GM18520 (cell line): ENCODE results near the gene PLA2R1.
A peak's percentile ranks its signal among the peaks of the same experiment; 100 is the strongest.

Source experiments
- ATAC-seq: cut with Tn5 transposase; IDR thresholded peaks from one replicate; pipeline ENCODE4 v1.9.1; 2021; ENCODE audit not compliant: unreplicated experiment

The PLA2R1 gene

DNA sequence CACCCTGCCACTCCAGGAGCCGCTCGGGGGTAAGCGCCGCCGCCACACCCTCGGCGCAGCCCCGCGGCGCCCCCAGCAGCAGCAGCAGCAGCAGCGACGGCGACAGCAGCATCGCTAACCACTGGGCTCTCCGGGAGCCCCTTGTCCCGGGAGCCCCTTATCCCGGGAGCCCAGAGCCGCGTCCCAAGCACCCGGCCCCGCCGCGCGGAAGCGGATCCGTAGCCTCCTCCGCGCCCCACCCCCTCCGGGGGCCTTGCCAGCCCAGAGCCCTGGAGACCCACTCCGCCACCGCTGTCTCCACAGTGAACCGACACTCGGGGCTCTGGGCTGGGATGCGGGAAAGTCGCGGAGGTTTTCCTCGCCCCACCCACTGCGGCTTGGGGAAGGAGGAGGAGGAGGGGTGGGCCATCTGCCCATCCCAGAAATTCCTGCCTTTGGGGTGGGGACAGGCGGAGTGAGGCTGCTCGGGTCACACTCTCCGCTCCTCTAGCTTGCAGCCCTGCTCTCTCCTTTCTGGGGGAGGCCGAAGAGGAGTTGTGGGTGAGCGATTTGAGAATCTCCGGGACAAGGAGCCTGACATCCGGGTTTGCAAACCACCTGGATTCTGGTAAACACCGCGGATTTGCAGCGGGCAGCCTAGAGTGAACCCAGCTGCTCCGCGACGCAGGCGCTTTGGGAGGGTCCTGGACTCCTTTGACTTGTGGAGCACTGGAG, at the start of gene PLA2R1:
TSS of gene PLA2R1 (minus strand) at position 324 of the 714 bp plus-strand sequence. CDS start at position 112, 212 bp downstream.
- ATAC-seq, result no peak

DNA sequence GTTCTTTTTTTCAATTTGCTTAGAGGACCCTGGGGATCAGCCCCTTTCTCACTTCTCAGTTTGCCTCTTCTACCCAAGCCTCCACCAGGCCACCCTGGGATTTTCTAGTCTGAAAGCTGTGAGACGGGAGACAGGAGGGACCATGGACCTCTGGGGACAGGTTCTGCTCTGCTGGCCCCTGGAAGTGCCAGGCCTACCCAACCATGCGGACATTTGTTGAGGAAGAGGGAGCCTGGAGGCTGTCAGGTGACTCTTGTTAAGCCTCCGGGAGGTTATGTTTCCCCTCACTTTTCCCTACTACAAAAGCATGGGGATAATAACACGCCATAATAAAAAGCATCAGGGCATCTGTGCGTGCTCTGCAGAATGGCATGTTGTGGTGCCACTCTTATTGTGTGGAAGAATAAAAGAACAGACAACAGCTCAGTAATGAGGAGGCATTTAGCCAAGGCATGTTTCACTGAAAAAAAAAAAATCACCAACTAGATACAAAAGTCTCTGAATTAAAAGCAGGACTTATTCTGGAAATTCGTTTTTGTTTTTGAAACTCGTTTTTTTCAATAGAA, 48.3 kb upstream of the PLA2R1 start:
- no peak for ATAC-seq

DNA sequence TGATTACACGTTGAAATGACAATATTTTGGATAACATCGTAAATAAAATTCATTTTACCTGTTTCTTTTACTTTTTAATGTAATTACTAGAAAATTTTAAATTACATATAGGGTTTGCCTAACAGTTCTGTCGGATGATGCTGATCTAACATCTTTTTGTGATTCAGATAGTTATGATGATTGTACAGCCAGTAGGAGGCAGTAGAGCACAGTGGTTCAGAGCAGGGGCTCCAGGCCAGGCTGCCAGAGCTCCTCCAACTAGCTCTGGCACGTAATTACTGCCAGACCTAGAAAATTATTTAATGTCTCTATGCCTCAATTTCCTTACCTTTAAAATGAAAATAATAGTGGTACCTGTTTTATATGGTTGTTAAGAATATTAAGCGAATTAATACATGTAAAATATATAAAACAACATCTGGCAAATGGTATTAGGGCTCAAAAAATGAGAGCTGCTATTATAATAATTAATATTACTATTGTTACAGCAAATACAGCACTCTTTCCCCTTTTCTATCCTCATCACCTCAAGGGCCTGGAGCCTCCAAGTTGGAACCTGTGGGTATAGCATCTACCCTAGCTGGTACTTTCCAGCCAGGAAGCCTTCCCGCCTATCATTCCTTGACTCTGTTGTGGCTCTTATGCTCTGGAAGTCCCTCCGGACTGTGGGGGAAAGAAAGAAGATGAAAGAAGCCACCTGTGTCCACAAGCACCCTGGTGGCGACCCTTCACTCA, 47.7 kb upstream of the PLA2R1 start:
- ATAC-seq, result peak; percentile 59

DNA sequence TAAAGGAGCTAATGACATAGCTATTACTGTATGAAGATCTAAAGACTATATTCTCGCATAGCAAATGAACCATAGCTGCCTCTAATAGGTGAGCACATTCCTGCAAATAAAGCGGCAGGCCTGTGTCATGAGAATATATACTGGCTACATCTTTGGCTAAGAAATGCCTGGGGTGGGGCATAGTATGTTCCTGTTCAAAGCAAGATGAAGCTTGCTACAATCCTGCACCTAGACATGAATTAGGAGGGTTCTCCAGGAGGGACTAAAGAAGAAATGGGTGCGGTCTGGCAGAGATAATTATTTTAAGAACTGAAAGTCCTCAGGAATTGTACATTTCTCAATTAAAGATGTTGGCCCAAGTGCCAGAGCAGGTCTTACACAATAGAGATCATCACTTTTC, 46.8 kb upstream of the PLA2R1 start:
- ATAC-seq, result no peak

DNA sequence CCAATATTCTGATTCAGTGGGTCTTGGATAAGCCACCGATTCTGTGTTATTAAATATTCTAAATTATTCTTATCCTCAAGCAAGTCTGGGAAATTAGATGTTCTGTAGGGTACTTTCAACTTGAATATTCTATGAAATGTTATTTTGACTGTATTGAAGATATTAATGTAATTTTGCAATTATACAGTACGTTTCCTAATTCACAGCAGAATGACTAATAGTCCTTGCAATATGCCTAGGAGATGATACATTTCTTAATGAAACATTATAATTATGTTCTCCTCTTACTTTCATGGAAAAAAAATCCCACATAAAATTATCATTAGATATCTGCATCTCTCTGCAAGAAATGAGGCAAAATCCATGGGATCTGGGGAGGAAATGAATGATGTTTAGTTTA, 46.2 kb upstream of the PLA2R1 start:
- ATAC-seq, result no peak

DNA sequence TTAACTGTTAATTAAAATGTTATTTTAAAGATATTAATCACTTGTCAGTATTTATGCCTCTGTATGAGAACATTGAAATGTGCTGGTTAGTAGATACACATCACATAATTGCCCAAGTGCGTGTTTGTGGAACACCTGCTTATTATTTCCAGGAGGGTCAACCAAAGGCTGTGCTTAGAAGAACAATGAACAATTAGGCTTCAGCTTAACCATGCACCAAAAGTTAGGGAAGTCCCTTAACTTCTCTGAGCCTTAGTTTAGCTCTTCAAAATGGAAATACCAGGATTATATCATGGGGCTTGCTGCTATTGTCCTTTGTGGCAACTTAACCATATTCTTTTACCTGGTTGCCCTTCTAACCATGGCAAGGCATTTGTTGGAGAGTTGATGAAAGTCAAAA, 43.0 kb upstream of the PLA2R1 start:
- no peak for ATAC-seq

DNA sequence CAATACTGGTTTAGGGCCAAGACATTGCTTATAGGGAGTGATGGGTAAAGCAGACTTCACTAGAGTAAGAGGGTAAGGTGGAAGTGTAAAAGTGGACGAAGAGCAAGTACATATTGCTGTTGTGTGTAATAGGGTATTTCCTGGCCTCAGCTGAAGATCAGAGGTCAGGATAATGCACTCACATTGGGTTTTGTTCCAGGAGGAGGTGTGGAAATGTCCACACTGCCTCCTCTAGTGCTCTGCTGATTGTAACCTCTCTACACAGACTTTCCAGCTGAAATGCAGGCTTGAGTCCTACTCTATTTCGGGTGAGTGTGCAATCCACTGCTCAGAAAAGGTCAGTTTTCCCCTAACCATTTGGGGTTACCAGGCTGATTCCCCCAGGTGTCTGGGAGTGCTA, 41.7 kb upstream of the PLA2R1 start:
- no peak for ATAC-seq

DNA sequence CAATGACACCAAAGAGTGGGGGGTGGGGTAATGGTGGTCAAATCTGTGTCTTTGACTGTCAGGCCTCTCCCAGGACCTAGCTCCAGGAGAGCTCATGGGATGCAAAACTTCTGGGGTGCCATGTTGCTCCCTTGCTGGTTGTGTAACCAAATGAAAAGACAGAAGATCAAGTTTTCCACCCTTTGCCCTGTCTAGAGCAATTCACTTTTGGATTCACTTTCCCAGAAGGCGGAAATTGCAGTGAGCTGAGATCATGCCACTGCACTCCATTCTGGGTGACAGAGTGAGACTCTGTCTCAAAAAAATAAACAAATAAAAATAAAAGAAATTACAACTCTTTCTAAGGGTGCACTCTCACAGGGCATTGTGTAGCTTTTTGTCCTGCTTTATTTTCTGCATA, 34.9 kb upstream of the PLA2R1 start:
- ATAC-seq, result no peak

DNA sequence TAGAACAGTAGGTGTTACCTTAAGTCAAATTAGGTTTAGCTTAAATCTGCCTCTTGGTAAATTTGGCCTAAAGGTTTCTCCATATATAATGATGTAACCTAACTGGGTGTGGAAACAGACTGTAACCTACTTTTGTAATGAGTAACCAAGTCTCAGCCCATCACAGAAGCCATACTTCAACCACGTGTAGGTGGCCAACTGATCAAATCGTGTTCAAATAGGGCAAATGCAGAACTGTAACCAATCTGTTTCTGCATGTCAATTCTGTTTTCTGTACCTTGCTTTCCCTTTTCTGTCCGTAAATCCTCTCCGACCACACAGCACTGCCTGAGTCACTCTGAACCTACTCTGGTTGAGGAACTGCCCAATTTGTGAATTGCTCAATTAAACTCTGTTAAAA, 34.0 kb upstream of the PLA2R1 start:
- ATAC-seq, result peak; percentile 56

DNA sequence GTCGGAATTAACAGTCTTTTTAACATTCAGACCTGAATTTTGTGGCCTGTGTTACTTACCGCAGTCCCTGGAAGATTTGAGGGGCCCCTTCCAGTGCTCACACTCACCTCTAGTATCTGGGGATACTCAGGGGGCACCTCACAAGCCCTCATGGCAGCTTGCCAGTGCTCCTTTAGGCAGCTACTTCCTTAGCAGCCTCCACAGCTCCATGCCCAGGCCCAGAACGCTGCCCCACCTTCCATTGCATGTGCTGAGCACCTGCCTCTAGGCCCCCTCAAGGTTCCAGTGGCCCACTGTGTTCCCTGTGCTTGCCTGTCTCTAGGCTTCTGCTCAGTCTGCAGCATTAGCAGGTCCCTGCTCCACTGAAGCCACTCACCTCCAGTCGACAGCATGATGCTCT, 30.0 kb upstream of the PLA2R1 start:
- ATAC-seq, result no peak

DNA sequence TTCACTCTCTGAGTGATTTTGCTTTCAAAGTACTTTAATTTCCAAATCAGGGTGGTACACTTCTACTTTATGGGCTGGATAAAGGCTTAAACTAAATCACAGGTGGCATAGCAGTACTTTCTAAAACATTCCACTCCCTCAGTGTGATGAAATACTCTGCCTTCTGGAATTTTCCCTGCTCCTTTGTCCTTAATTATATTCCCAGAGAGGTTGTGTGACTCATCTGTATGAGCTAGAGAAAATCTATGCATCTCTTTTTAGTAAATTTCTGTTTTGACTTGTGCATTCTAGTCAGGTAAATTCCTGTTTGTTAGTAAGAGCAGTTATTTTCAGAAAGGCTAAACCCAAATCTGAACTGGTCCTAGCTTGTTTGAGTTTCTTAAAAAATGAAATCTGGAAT, 29.0 kb upstream of the PLA2R1 start:
- no peak for ATAC-seq

DNA sequence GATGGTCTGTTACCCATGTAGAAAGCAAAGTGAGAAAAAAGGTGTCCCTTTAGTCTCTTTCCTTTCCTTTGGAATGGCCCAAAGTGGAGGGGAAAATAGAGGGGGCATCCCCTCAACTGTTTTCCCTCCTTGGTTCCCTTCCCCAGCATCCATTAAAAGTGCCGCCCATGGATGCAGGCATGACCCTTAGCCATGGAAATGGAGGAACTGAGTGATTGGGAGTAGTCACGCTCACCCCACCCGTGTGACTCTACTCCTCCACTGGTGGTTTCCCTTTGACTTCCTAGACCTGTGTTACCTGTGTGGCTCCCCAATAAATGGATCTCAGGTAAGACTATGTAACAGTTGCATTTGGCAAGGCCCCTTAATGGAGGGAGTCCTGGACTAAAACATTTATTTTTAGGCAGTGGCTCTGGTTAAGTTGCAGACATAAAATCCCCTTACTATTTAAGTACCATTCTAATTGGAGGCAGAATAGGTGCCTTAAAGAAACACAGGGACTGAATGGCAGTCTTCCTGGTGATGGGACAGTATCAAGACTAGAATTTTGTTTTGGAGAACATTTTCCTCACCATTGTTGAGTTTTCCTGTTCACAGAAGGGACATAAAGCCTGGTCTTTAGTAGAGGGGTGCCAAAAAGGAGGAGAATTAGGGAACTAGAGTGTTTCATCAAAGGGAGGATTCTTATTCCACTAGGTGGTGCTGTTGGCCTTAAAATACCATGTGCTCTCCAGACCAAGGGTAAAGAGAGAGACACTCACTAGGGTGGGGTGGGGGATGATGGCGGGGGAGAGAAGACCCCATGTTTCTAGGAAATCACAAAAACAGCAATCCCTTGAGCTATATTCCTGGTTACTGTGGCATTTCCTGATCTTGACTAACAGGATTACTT, 25.7 kb upstream of the PLA2R1 start:
- no peak for ATAC-seq

DNA sequence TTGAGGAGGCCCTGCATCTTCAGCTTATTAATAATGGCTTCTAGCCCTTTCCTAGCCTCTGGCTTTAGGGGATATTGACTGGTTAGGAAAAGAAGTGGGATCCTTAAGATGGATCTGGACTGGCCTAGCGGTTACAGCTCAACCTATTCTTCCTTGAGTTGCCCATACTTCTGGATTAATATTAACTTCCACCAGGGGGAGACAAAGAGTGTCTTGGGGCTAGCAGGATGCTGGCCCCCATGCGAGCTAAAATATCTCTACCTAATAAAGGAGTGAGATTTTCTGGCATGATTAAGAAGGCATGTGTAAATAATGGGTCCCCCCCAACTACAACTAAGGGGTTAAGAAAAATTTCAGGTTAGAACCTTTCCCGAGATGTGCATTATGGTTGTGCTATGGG, 23.2 kb upstream of the PLA2R1 start:
- ATAC-seq, result no peak

DNA sequence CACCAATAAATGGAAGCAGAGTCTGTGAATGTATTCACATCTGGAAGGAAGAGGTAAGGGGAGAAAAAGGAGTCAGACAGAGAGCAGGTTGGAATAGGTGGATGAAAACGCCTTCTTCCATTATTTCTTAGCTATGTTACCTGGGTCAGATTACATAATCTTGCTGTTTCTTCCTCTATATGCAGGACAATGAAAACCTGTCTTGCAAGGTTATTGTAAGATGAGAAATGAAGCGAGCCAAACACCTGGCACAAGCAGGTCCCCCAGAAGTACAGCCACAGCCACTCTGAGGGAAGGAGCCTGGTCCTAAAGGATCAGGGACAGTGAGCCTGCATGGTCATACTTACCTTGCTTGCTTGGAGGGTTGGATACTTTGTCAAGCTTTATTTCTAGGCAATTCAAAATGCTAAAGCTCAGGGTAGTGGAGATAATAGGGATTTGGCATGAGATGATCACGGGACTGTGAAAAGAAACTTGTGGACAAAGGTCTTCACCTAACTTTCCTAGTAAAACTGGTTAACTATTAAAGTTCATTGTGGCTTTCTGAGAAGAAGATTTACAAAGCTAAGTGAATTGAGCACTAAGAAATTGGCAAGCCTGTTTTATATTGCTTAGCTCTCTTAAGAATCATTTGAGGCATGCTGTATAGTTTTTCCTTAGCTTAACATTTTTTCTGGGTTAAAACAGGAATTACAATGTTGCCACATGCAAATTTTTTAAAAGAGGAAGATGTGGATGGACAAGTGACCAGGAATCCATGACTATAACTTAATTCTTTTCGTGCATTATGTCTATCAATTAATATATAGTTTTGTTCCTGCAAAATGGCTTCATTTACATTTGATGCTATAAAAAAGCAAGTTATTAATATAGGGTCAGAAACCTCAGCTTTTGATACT, 15.7 kb upstream of the PLA2R1 start:
- no peak for ATAC-seq

DNA sequence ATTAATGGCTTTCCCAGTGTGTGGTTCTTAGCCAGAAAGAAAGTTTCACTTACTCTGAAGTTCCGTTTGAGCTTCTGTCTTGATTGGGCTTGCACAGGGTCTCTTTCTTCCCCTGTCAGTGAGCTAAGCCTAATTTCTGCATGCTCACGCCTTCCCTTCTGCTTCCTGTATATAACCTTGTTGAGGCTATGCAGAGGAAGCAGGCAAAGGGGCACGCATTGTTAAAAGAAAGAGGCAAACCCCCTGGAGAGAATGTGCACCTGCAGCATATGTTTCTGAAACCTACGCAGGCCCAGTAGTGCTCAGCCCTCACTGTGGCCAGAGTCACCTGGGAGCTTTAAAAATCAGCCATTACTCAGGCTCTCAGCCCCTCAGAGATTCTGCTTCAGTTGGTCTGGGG, 14.5 kb upstream of the PLA2R1 start:
- no peak for ATAC-seq

DNA sequence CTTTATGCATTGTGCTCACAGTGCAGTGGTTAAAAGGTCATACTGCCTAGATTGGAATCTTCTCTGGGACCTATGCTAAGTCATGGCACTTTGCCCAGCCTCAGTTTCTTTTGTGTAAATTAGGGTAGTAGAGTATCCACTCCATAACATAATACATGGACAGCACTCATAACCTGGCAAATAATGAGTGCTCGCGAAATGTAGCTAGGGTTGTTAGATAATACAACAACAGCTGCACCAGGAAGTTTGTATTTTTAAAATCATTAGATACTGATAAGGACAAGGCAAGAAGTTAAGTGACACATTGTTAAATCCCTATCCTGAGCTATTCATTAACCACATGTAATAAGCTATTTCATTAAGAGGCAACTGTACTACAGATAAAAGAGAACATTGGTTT, 13.8 kb upstream of the PLA2R1 start:
- no peak for ATAC-seq

DNA sequence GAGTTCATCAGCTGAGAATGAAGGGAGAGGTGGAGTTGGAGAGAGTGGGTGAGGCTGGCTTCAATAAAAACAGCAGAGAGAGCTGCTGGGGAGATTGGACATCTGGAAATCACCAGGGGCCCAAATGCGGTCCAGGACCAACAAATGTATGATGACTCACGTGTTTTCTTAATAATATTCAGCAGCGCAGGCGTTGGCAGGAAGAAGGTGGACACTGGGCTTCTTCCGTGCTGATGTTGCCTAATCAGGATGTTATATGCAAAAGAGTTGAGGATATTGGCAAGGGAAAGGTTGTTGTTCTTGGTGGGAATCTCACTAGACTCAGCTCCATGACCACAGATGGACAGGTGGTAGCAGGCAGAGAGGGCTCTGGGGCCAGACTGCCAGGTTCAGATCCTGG, 12.8 kb upstream of the PLA2R1 start:
- no peak for ATAC-seq

DNA sequence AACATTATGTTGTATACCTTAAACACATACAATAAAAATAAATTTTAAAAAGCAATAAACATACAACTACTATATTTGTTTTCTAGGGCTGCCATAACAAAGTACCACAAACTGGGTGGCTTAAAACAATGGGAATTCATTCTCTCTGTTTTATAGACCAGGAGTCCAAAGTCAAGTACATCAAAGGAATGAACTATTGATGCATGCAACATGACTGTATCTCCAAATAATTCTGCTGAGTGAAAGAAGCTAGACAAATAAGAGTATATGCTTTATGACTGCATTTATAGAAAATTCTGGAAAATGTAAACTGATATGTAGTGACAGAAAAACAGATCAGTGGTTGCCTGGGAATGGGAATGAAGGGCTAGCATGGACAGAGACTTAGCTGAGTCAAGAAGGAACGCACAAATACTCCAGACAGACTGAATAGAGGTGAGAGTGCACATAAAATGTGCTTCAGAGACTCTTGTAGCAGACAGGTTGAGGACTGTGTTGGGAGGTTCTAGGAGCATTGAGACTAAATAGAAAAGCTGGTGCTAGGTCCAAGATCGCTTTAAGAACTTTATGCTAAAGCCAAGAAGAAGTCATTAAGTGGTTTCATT, 11.0 kb upstream of the PLA2R1 start:
- no peak for ATAC-seq

DNA sequence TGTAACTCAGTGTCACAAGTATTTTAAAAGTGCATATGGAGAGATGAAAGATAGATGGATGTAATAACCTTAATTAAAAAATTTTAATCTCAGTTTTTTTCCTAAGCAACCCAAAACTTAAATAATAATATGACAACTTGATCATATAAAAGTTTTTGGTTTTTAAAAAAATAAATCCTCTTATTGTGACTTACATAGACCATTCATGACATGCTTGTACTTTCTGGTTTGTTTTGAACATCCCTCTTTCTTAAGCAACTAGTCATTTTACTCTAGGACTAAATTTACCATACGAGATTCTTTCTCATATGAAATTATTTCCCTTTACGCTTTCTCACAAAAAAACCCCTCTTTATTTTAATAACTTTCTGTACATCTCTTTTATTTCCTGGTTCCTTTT, 6.5 kb upstream of the PLA2R1 start:
- ATAC-seq, result no peak

DNA sequence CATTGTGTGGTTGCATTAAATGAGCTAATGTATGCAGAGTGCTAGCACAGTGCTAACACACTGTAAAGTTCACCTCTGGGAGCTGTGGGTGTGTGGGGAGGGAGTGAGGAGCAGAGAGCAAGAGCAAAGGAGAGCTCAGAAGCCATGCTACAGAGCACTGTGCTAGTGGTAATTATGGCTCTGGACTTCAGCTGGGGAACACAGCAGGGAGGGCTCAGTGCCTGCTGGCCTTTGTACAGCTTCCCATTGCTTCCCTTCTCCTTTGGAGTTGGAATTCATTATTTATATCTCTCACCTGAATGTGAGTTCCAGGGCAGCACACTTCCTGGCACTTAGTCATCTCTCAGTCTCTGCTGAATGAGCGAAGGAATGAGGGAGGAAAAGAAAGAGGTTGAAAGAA, 2.5 kb upstream of the PLA2R1 start:
- ATAC-seq, result no peak
